ENCODE measurements around the gene LMNA.

DNA sequence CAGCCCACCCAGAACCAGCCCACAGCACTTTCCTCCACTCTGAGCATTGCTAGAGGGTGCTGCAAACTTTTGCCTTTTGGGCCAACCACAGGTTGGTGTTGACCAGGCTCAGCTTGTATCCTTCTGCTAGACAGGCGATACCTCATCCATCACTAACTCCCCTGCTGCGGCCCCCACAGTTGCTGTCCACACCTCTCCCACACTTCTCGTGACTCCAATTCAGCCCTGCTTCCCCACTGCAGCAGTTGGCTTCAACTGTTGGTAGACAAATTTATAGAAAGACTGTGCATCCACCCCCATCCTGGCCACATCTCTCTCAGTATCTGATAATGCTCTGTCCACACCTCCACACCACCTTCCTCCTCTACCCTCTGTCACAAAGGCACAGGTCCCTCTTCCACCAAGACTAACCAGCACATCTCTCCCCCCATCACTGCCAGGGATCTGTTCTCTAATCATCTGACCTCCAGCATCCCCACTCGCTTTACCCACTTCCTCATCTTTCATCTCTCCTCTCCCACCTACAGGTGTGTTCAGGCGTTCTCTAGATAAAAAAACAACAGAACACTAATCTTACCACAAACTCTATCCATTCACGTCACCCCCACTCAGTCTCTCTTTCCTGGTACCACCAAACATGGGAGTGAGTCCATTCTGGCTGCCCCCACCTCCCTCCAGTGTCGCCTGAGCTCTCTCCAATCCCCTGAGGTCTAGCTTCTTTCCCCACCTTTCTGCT is 63.6 kb downstream of the LMNA start:
- TF ChIP-seq, protein P1, sequence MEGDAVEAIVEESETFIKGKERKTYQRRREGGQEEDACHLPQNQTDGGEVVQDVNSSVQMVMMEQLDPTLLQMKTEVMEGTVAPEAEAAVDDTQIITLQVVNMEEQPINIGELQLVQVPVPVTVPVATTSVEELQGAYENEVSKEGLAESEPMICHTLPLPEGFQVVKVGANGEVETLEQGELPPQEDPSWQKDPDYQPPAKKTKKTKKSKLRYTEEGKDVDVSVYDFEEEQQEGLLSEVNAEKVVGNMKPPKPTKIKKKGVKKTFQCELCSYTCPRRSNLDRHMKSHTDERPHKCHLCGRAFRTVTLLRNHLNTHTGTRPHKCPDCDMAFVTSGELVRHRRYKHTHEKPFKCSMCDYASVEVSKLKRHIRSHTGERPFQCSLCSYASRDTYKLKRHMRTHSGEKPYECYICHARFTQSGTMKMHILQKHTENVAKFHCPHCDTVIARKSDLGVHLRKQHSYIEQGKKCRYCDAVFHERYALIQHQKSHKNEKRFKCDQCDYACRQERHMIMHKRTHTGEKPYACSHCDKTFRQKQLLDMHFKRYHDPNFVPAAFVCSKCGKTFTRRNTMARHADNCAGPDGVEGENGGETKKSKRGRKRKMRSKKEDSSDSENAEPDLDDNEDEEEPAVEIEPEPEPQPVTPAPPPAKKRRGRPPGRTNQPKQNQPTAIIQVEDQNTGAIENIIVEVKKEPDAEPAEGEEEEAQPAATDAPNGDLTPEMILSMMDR (conservative IDR thresholded peaks at IDR 0.05 in 1 of 2, IDR thresholded peaks at IDR 0.05 in 1 of 2; ENCODE audit: extremely low read depth in 1 of 2, insufficient read depth in 1 of 2, low read depth in 1 of 2, low read length in 2 of 2), result no peak
- no peak for TF ChIP-seq EZH2 (IDR thresholded peaks at IDR 0.05; ENCODE audit: borderline replicate concordance, low read length)

Data from mammary epithelial cell (primary cell).